HepG2 (cell line): Measurements from ENCODE around the gene PIGV. TPM values are rescaled to one million over a fixed set of nuclear protein-coding genes. Genes with fewer than 3 reads are reported as not detected.
A peak's percentile ranks its signal among the peaks of the same experiment; 100 is the strongest.

Source experiments
- ATF3 ChIP-seq: sonication (generic); formaldehyde crosslinking; IDR thresholded peaks from 2 replicates; pipeline ENCODE4 v1.4.0; 2020; ENCODE audit warnings: missing genetic modification reagents
- HOMEZ ChIP-seq: IDR thresholded peaks from 2 replicates; pipeline ENCODE4 v1.6.1; 2016; ENCODE audit warnings: low read depth
- KLF11 ChIP-seq: IDR thresholded peaks from 2 replicates; pipeline ENCODE4 v1.6.1; 2016; ENCODE audit warnings: missing compliant biosample characterization
- MYPOP ChIP-seq: sonication (generic); formaldehyde crosslinking; IDR thresholded peaks from 2 replicates; pipeline ENCODE4 v1.8.1; 2023; ENCODE audit warnings: mild to moderate bottlenecking, moderate library complexity, missing genetic modification reagents
- PAXIP1 ChIP-seq: sonication (generic); formaldehyde crosslinking; conservative IDR thresholded peaks from 2 replicates; pipeline ENCODE4 v1.4.0; 2020; ENCODE audit warnings: mild to moderate bottlenecking, missing genetic modification reagents, moderate library complexity
- RFX3 ChIP-seq: IDR thresholded peaks from 2 replicates; pipeline ENCODE4 v1.6.1; 2016; ENCODE audit warnings: missing biosample characterization, missing genetic modification reagents
- SMC3 ChIP-seq: IDR thresholded peaks from 2 replicates; pipeline ENCODE4 v1.6.1; 2011; ENCODE audit warnings: low read length, improper control_type of control experiment
- TBP ChIP-seq: sonication (generic); formaldehyde crosslinking; IDR thresholded peaks from 2 replicates; pipeline ENCODE4 v1.5.0; 2020; ENCODE audit warnings: missing genetic modification reagents
- TFAP4 ChIP-seq: sonication (generic); IDR thresholded peaks from 2 replicates; pipeline ENCODE4 v1.6.1; 2016; ENCODE audit warnings: low read depth, borderline replicate concordance
- TP53 ChIP-seq: sonication (generic); formaldehyde crosslinking; conservative IDR thresholded peaks from 2 replicates; pipeline ENCODE4 v1.4.0; 2020; ENCODE audit warnings: missing genetic modification reagents
- U2AF1 ChIP-seq: fragments of 200-400 bp; formaldehyde crosslinking; optimal IDR thresholded peaks from 2 replicates; pipeline ENCODE3; 2017; ENCODE audit warnings: mild to moderate bottlenecking, low read depth, low read length
- ZNF30 ChIP-seq: sonication (generic); formaldehyde crosslinking; IDR thresholded peaks from 2 replicates; pipeline ENCODE4 v1.5.0; 2020; ENCODE audit warnings: mild to moderate bottlenecking, missing genetic modification reagents
- ZNF331 ChIP-seq: sonication (generic); formaldehyde crosslinking; IDR thresholded peaks from 2 replicates; pipeline ENCODE4 v1.4.0; 2020; ENCODE audit warnings: missing genetic modification reagents
- ZNF430 ChIP-seq: sonication (generic); formaldehyde crosslinking; IDR thresholded peaks from 2 replicates; pipeline ENCODE4 v1.9.0; 2021; ENCODE audit warnings: mild to moderate bottlenecking, missing genetic modification reagents
- ZNF44 ChIP-seq: sonication (generic); formaldehyde crosslinking; IDR thresholded peaks from 2 replicates; pipeline ENCODE4 v1.5.1; 2020; ENCODE audit warnings: mild to moderate bottlenecking, missing genetic modification reagents
- ZNF451 ChIP-seq: sonication (generic); formaldehyde crosslinking; IDR thresholded peaks from 2 replicates; pipeline ENCODE4 v1.5.0; 2020; ENCODE audit warnings: mild to moderate bottlenecking, missing genetic modification reagents
- ZNF550 ChIP-seq: sonication (generic); formaldehyde crosslinking; IDR thresholded peaks from 2 replicates; pipeline ENCODE4 v1.4.0; 2020; ENCODE audit warnings: mild to moderate bottlenecking, missing genetic modification reagents, borderline replicate concordance
- ZNF607 ChIP-seq: sonication (generic); formaldehyde crosslinking; IDR thresholded peaks from 2 replicates; pipeline ENCODE4 v1.5.1; 2020; ENCODE audit warnings: missing genetic modification reagents, mild to moderate bottlenecking, borderline replicate concordance
- ZNF724P ChIP-seq: sonication (generic); formaldehyde crosslinking; IDR thresholded peaks from 2 replicates; pipeline ENCODE4 v1.8.0; 2022; ENCODE audit warnings: missing genetic modification reagents, borderline replicate concordance
- polyA plus RNA-seq, 8 experiments: library from polyadenylated mRNA; depleted of rRNA in 3 of 8; stranded (reverse) in 7 of 8; unstranded in 1 of 8; fragments of >200 nt; fragmentation: Illumina TruSeq in 4 of 8; extraction: Trizol in 4 of 8; gene quantifications; 2 replicates each; pipeline versions ENCODE4 v1.2.1 to v1.2.3, GENCODE V29; 2011 to 2016; ENCODE audit warnings: low read depth in 4 of 8, missing spikeins in 1 of 8, mixed read lengths in 1 of 8; ENCODE audit not compliant: insufficient read depth in 1 of 8
- total RNA-seq, 5 experiments: library from RNA; depleted of rRNA; stranded (reverse); fragments of >200 nt; fragmentation: Illumina TruSeq; extraction: Trizol; gene quantifications; 2 replicates each; pipeline ENCODE4 v1.2.3, GENCODE V29; 2016; ENCODE audit warnings: low read depth in 1 of 5

The PIGV gene
- total and polyA plus RNA-seq, 2 of the 13 experiments (the other 11 are each of a cell fraction or from before 2014, with no cell fraction given) = 13.5 to 22.7 TPM

- TF ChIP-seq ZNF607 (no peak), SMC3 (peak; percentile 11; the same call in 1 of the 2 replicates), TP53 (CRISPR knock-in tag) (no peak), ZNF44 (no peak), TFAP4 (peak; percentile 64; the same call in 1 of the 2 replicates), MYPOP (CRISPR knock-in tag) (0 out of 2 replicates have a peak, but pooled peaks have one; percentile 19), ZNF30 (CRISPR knock-in tag) (no peak), KLF11 (CRISPR knock-in tag) (no peak), HOMEZ (CRISPR knock-in tag) (peak; percentile 65; the same call in 1 of the 2 replicates), ZNF331 (0 out of 2 replicates have a peak, but pooled peaks have one; percentile 26), RFX3 (CRISPR knock-in tag) (0 out of 2 replicates have a peak, but pooled peaks have one; percentile 41), ZNF430 (CRISPR knock-in tag) (no peak), ZNF550 (CRISPR knock-in tag) (no peak), ATF3 (CRISPR knock-in tag) (peak; percentile 84), U2AF1 (no peak), TBP (CRISPR knock-in tag) (no peak), ZNF451 (no peak), PAXIP1 (CRISPR knock-in tag) (peak; percentile 34; the same call in 1 of the 2 replicates), ZNF724P (CRISPR knock-in tag) (no peak)
Measured at GRCh38 chr1:26771643-26772321, 16.0 kb upstream of the PIGV start (continued).
